ACC112 (cell line): Measurements from ENCODE around the gene ZDHHC11.
"Not testable (repeated sequence)": the region's sequence is repeated elsewhere in the genome, so short reads cannot be mapped to it uniquely, and the experiment has no call there.

Experiments used
- H2AFZ ChIP-seq: fragments of 200-600 bp; sonication (generic); one replicate; pipeline ENCODE4 v1.6.0; 2017; ENCODE audit warnings: antibody characterized with exemption, low read length; ENCODE audit not compliant: unreplicated experiment
- H3K27ac ChIP-seq: fragments of 200-600 bp; sonication (generic); 2 replicates; pipeline ENCODE4 v1.5.1; 2014; ENCODE audit warnings: low read depth, mild to moderate bottlenecking, antibody characterized with exemption, low read length, moderate library complexity
- H3K27me3 ChIP-seq: fragments of 200-600 bp; sonication (generic); 2 replicates; pipeline ENCODE4 v1.6.1; 2014; ENCODE audit warnings: mild to moderate bottlenecking, antibody characterized with exemption, low read length, moderate library complexity, mixed read lengths; ENCODE audit not compliant: insufficient read depth
- H3K36me3 ChIP-seq: fragments of 200-600 bp; sonication (generic); 2 replicates; pipeline ENCODE4 v1.6.1; 2016; ENCODE audit warnings: mild to moderate bottlenecking, antibody characterized with exemption, low read length, moderate library complexity, mixed read lengths; ENCODE audit not compliant: insufficient read depth
- H3K4me1 ChIP-seq: fragments of 200-600 bp; sonication (generic); one replicate; pipeline ENCODE4 v1.6.1; 2016; ENCODE audit warnings: low read length, mixed read lengths; ENCODE audit not compliant: insufficient read depth, unreplicated experiment, control insufficient read depth
- H3K4me3 ChIP-seq: fragments of 200-600 bp; sonication (generic); 2 replicates; pipeline ENCODE4 v1.5.1; 2014; ENCODE audit warnings: mild to moderate bottlenecking, low read depth, low read length
- H3K79me2 ChIP-seq: fragments of 200-600 bp; sonication (generic); one replicate; pipeline ENCODE4 v1.6.0; 2016; ENCODE audit warnings: low read length; ENCODE audit not compliant: control insufficient read depth, unreplicated experiment, insufficient read depth

ZDHHC11 gene

DNA sequence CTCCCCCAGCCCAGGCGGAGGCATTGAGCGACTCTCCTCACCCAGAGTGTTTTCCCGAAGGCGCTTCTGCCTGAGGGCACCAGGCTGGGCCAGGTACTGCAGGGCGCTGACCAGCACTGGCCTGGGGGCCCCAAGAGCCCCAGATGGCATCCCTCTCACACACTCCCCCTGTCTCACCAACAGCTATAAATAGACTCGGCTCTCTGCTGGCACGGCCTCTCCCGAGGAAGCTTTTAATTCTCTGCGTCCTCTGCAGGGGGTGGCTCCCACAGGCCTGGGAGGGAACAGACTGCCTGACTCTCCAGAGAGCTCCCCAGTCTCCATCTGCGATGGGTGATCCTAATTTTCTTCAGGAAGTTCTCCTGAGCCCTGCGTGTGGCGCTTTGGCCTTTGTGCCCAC, 68.4 kb downstream of the ZDHHC11 start:
- peaks cover 19% of the 10 kb centered on the region; the same call in 1 of the 2 replicates for H3K27me3 ChIP-seq
- H3K27ac ChIP-seq, H3K79me2 ChIP-seq, H2AFZ ChIP-seq, H3K4me1 ChIP-seq, H3K4me3 ChIP-seq, H3K36me3 ChIP-seq: not testable (repeated sequence)

DNA sequence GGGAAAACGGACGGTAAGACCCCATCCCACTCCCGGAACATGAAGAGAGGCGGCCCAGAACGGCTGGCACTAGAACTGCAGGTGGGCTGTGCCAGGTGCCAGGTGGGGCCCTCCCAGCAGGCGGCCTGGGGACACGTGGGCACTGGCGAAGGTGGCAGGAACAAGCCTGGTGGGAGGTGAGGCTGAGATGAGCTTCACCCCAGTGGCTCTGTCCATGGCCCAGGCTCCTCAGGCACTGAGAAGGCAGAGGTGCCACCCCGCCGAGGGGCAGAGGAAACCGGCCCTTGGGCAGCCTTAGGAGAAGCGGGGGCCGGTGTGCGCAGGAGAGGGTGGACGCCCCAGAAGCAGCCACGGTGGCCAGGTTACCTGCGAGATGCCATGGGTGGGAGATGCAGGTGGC, 70.2 kb downstream of the ZDHHC11 start:
- not testable (repeated sequence) for H3K36me3 ChIP-seq, H2AFZ ChIP-seq, H3K79me2 ChIP-seq, H3K4me1 ChIP-seq, H3K4me3 ChIP-seq, H3K27ac ChIP-seq
- peaks cover 18% of the 10 kb centered on the region; the same call in 1 of the 2 replicates for H3K27me3 ChIP-seq

DNA sequence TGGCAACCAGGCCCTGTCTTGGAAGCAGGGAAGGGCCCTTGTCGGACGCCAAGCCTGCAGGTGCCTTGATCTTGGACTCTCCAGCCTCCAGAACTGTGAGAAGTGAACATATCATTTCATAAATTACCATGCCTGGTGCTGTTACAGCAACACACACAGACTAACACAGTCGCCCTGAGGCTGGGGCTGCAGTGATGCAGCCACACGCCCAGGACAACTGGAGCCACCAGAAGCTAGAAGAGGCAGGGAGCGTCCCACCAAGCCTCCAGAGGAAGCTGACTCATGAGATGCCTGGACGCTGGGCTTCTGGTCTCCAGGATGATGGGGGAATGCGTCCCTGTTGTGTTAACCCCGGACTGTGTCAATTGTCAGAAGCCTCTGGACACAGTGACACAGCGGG, 71.8 kb downstream of the ZDHHC11 start:
- not testable (repeated sequence) for H3K27ac ChIP-seq, H3K4me1 ChIP-seq, H3K36me3 ChIP-seq, H3K79me2 ChIP-seq, H3K4me3 ChIP-seq, H2AFZ ChIP-seq, H3K27me3 ChIP-seq

DNA sequence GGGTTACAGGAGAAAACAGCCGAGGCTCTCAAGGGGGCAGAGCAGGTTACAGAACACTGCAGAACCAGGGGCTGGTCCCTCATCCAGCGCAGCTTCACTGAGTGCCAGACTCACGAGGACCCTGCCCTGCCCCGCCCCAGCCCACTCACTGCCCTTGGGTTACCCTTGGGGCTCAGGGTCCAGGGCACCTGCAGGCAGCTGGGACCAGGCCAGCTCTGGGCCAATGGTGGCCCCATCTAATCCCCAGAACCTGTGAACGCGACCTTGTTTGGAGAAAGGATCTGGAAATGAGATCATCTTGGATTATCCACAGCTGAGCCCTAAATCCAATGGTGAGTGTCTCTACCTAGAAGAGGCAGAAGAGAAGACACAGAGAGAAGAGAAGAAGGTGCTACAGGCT, 72.4 kb downstream of the ZDHHC11 start:
- not testable (repeated sequence) for H3K36me3 ChIP-seq, H3K79me2 ChIP-seq, H2AFZ ChIP-seq, H3K27me3 ChIP-seq, H3K4me1 ChIP-seq, H3K27ac ChIP-seq, H3K4me3 ChIP-seq

DNA sequence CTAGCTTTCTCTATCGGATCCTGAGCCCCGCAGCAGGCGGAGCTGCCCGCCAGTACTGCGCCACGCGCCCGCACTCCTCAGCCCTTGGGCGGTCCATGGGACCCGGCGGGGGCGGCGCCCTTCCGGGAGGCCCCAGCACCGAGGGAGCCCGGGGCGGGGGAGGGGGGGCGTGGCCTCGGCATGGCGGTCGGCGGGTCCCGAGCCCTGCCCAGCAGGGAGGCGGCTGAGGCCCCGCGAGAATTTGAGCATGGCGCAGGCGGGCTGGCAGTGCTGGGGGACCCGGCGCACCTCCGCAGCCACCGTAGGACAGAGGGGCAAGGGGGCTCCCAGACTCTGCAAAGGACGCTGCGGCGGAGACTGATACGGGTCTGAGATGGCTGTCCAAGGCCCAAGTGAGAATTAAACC, 73.0 kb downstream of the ZDHHC11 start:
- no peak overlapping the region for H3K4me3 ChIP-seq
- H3K27ac ChIP-seq = no peak overlapping the region
- no peak overlapping the region for H2AFZ ChIP-seq
- no peaks in the 10 kb centered on the region for H3K27me3 ChIP-seq
- no peaks in the 10 kb centered on the region for H3K36me3 ChIP-seq
- H3K79me2 ChIP-seq = no peaks in the 10 kb centered on the region
- H3K4me1 ChIP-seq = no peaks in the 10 kb centered on the region

DNA sequence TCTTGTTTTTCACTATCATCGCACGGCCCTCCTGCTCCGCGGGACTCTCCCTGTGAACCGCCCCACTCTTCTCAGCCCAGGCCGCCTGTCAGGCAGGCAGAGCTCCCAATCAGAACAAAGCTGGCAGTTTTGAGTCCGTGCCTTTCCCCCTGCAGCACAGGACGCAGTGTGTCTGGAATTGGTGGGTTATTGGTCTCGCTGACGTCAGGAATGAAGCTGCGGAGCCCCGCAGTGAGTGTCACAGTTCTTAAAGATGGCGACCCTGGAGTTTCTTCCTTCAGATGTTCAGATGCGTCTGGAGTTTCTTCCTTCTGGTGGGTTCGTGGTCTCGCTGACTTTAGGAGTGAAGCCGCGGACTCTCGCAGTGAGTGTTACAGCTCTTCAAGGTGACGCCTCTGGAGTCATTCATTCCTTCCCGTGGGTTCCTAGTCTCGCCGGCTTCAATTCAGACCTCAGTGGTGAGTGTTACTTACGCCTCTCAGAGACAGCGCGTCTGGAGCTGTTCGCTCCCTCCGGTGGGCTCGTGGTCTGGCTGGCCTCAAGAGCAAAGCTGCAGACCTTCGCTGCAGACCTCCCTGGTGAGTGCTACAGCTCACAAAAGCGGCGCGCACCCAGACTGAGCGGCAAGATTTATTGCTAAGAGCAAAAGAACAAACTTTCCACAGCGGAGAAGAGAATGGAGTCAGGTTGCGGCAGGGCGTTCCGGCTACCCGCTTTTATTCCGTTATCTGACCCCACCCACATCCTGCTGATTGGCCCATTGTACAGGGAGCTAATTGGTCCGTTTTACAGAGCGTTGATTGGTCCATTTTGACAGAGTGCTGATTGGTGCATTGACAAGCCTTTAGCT, 73.7 kb downstream of the ZDHHC11 start:
- no peak overlapping the region for H2AFZ ChIP-seq
- no peaks in the 10 kb centered on the region for H3K4me1 ChIP-seq
- no peaks in the 10 kb centered on the region for H3K27me3 ChIP-seq
- H3K79me2 ChIP-seq = no peaks in the 10 kb centered on the region
- no peak overlapping the region for H3K27ac ChIP-seq
- no peak overlapping the region for H3K4me3 ChIP-seq
- H3K36me3 ChIP-seq = no peaks in the 10 kb centered on the region

DNA sequence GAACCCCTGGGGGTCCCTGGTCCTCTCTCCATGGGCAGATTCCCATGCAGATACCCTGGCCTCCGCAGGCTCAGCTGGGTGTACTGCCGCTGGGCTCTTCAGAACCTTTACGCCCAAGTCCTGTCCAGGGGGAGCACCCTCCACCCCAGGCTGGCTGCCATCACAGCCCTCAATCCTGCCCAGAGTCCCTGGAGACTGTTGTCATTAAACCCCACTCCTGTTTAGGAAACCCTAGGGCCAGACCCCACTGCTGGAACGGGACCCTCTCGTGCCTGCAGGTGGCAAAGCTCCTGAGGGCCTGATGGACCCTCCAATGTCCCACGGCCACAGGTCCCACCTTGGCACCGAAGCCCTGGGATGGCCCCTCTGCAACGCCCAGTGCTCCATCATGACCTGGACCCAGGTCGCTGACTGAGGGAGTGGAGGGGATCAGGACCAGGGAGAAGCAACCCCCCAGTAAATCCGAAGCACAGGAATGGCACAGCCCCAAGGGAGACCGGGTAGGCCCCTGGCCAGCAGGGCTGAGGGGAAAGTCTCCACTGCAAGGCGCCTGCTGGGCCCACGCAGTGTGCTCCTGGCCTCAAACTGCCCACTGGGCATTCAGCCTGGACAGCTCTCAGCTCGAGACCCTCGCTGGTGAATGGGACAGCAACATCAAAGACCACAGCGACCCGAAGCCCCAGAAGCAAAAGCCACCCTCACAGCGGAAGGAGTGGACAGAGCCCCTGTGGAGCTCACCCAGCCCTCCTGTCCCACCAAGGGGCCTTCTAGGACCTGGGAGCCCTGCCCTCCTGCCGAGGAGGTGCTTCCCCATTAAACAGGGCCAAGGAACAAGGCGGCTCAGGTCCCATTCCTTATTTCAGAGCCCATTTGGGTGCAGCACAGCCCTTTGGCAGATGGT, 74.6 kb downstream of the ZDHHC11 start:
- no peak overlapping the region for H3K4me3 ChIP-seq
- H3K79me2 ChIP-seq = no peaks in the 10 kb centered on the region
- H3K4me1 ChIP-seq = no peaks in the 10 kb centered on the region
- no peaks in the 10 kb centered on the region for H3K36me3 ChIP-seq
- no peak overlapping the region for H2AFZ ChIP-seq
- H3K27ac ChIP-seq = no peak overlapping the region
- H3K27me3 ChIP-seq = no peaks in the 10 kb centered on the region

DNA sequence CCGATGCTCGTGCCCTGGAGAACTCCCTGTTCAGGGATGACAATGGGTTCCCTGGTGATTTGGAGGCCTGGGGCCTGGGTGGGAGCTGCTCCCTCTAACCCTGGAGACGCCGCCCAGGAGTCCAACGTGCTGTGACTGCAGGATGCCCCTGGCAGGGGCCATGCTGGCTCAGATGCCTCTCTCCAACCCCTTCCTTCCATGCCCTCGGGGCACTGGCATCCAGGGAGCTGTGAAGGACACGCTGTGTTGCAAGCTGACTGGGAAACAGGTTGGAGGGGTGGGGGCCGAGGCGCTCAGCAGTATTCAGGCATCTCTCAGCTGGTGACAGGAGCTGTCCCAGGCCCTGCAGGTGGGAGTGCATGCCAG, 75.2 kb downstream of the ZDHHC11 start:
- H3K27ac ChIP-seq, H3K36me3 ChIP-seq, H3K4me1 ChIP-seq, H3K79me2 ChIP-seq, H3K4me3 ChIP-seq, H2AFZ ChIP-seq, H3K27me3 ChIP-seq: not testable (repeated sequence)

DNA sequence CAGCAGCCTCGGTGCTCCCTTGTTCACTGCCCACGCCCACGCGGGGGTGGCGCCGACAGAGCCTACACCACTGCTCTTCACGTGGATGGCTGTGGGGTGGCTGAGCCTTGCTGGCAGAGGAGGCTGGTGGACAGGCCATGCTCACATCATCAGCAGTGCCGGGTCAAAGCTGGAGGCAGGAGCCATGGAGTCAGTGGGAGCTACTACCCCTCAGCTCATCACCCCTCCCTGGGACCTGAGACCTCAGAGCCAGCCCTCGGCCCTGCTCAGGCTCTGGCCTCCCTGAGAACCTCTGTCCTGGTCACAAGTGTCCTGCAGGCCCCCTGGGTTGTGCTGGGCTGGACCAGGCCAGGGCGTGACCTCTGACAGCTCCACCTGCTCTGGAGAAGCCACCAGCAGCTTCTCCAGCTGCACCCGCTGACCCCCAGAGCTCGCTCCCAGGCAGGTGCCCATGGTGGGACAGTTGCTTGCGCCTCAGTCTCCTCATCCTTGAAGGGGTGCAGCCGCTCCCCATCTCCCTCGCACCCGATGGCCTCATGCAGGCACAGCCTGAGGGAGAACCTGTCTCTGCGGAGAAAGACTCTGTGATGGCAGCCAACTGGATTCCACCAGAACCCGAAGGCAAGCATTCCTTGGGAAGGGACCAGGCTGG, 75.8 kb downstream of the ZDHHC11 start:
- H3K79me2 ChIP-seq, H3K36me3 ChIP-seq, H3K27ac ChIP-seq, H3K27me3 ChIP-seq, H3K4me3 ChIP-seq, H3K4me1 ChIP-seq, H2AFZ ChIP-seq: not testable (repeated sequence)

DNA sequence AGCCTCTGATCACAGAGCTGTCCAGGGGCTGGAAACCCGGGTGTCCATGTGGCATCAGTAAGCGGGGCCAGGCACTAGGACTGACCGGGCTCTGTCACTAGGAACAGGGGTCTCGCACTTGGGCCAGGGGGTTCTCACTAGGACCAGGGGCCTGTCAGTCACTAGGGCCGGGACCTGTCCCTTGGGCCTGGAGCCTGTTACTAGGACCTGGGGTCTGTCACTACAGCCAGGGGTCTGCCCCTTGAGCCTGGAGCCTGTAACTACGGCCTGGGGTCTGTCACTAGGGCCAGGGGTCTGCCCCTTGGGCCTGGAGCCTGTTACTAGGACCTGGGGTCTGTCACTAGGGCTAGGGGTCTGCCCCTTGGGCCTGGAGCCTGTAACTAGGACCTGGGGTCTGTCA, 76.5 kb downstream of the ZDHHC11 start:
- H3K36me3 ChIP-seq, H2AFZ ChIP-seq, H3K4me3 ChIP-seq, H3K27ac ChIP-seq, H3K79me2 ChIP-seq, H3K27me3 ChIP-seq, H3K4me1 ChIP-seq: not testable (repeated sequence)
